Activated naive CD4-positive, alpha-beta T cell (primary cell): ENCODE data around the gene MEOX2.

ENCODE experiments used
- DNase-seq, 4 experiments: peaks; one replicate each; lab custom pipeline; 2025; lab: John Stamatoyannopoulos, UW

The MEOX2 gene

DNA sequence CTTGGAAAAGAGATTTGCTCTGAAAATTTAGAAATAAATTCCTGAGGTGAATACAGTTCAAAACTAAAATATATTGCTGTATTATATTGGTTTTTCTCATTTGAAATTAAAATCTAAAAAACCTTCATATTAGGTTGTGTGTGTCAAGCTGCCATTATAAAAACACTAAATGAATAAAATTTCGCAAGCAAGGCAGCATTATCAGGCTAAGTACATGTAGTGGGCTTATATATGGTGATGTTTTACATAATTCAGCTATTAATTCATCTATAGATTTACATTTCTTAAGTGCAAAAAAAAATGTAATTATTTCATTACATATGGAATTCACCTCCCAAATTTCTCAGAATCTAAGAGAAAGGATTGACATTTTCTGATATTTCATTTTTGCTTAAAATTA, 5.3 kb downstream of the MEOX2 start:
- DNase-seq, result no peak

- no peak for DNase-seq
Measured at GRCh38 chr7:15680446-15680845, 6.0 kb downstream of the MEOX2 start.

GRCh38 chr7:15679306-15679705, 7.2 kb downstream of the MEOX2 start:
- no peak for DNase-seq

GRCh38 chr7:15678653-15679052, 7.8 kb downstream of the MEOX2 start:
- no peak for DNase-seq

DNA sequence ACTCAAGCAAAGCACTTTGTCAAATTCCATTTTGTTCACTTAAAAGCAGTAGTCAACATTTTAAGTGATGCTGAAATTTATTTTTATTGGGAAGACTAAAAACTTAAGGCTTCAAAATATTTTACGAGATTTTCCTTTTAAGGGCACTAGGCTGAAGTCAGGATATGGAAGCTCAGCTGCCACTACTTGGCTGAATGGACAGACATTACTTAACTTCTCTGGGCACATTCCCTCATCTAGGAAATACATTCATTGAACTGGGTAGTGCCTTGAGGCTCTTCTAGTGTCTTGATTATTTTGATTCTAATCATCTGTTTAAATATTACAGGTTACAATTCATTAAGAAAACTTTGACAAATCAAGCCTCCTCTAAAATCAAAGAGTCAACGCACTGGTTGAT, 11.1 kb downstream of the MEOX2 start:
- no peak for DNase-seq

- no peak for DNase-seq
Measured at GRCh38 chr7:15674586-15674985, 11.9 kb downstream of the MEOX2 start.

DNA sequence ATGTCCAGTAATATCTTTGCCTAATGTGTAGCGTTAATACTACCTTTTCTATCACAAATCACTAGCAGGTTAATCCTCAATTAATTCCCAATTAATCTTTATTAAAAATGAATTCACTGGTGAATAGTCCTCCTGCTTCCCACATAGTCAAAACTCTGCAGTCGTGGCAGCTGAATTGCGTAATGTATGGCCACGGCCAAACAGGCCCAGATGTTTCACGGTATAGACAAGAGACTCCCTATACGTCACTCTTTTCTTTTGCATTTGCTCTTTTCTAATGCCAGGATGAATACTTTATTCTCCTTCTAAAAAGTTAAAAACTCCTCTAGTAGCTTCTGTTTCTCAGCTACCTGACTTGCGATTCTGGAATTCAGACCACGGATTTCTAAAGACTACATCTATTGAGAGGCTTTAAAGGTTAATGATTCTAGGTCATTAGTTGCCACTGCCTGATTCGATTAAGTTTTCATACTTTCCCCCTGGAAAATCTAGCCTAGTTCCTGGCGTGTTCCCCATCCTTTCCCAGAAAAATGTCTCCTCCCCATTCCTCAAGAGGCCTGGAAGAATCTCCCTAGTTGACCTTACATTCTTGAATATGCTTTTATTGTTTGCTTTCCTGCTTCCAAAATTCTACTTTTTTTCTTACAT, 16.9 kb downstream of the MEOX2 start:
- DNase-seq, result no peak

DNA sequence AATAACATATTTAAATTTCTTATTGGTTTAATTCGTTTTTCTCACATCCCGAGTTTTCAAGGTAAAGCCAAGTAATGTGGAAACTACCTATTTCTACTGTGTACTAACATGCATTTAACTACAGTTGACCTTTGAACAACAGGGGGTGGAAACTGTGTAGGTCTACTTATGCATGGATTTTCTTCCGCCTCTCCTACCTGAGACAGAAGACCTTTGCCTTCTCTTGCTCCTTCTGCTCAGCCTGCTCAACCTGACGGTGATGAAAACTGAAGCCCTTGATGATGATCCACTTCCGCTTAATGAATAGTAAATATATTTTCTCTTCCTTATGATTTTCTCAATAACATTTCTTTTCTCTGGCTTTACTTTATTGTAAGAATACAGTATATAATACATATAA, 18.5 kb downstream of the MEOX2 start:
- DNase-seq, result no peak

- DNase-seq, result no peak
Measured at GRCh38 chr7:15662451-15662850, 24.0 kb downstream of the MEOX2 start.

- DNase-seq, result no peak
Measured at GRCh38 chr7:15658247-15658646, 28.2 kb downstream of the MEOX2 start.

DNA sequence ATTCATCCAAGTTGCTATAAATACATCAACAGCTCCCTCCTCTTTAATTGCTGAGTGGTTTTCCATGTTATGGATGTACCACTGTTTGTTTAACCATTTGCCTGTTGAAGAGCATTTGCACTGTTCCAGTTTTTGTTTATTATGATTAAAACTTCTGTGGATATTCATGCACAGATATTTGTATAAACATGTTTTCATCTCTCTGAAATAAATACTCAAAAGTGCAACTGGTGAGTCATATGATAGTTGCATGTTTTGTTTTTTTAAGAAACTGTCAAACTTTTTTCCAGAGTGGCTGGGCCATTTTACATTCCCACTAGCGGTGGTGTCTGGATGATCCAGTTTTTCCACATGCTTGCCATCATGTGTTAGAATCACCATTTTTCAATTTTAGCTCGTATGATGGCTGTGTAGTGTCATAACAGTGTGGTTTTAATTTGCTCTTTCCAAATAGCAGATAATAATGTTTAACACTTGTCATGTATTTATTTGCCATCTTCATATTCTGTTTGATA, 33.6 kb downstream of the MEOX2 start:
- DNase-seq, result no peak

- DNase-seq, result no peak
Measured at GRCh38 chr7:15651693-15652092, 34.8 kb downstream of the MEOX2 start.

- DNase-seq, result no peak
Measured at GRCh38 chr7:15650787-15651186, 35.7 kb downstream of the MEOX2 start.

DNA sequence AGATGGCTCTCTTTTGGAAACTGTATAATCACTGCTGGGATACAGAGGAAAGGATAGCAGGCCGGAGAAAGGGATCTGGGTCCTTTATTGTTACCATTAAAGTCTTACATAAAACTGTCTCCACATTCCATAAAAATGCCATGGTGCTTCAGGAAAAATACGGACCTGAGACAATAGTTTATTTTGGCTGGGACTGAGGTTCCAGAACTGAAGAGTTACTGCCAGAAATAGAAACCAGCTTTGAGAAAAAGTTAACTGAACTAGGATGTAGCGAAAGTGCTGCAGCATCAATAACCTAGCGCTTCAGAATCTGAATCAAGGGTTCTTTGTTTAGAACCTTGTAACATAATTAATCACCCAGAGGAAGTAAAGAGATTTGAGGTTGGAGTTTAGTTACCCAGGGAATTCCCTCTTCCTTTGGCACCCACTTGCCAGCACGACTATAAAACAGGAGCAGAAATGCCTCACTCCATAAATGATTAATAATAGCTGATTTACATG, 38.0 kb downstream of the MEOX2 start:
- DNase-seq, result no peak

- no peak for DNase-seq
Measured at GRCh38 chr7:15647309-15647708, 39.2 kb downstream of the MEOX2 start.

- DNase-seq, result no peak
Measured at GRCh38 chr7:15643000-15643705, 43.3 kb downstream of the MEOX2 start.

- DNase-seq, result no peak
Measured at GRCh38 chr7:15628876-15629275, 57.6 kb downstream of the MEOX2 start.

GRCh38 chr7:15626041-15626440, 60.4 kb downstream of the MEOX2 start:
- DNase-seq, result no peak

DNA sequence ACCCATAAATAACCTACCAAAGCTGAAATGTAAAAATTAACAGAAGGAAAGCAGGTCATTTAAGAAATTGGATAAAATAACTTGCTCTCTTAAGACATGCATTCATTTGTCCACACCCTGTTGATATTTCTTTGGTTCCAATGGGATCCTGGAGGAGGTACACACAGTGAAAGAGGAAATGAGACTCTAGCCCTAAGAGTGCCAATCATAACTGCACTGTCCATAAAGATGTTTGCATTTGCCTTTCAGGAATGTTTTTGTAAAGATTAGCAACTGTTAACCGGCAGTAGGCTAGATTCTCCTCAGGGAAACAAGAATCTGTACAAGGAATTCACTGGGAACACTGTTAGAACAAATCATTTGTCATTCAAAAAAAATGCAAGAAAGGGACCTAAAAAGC, 61.0 kb downstream of the MEOX2 start:
- no peak for DNase-seq

GRCh38 chr7:15621468-15621867, 65.0 kb downstream of the MEOX2 start:
- DNase-seq, result no peak

- DNase-seq, result no peak
Measured at GRCh38 chr7:15620491-15621185, 65.8 kb downstream of the MEOX2 start.

- DNase-seq, result no peak
Measured at GRCh38 chr7:15618275-15618674, 68.2 kb downstream of the MEOX2 start.

DNA sequence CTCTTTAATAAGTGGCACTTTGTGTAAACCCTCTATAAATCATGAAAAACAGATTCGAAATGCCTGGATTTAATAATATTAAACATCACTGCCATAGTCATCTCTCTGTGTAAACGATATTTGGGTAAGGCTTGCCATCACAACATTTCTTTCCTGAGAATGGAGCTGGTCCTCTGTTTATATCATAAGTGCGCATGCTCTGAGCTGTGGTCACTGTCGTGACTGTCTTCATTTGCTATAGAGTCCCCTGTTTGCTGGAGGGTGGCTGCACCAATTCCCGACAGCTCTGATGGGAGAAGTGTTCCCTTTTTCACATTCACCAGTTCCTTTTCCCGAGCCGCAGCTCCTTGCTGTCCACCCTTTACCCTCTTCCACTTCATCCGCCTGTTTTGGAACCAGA, 74.3 kb downstream of the MEOX2 start:
- DNase-seq, result no peak
